ENCODE results near the gene PRR33. TPM values are rescaled to one million over a fixed set of nuclear protein-coding genes. Genes with fewer than 3 reads are reported as not detected.

Gene PRR33
- total and polyA plus RNA-seq, 11 donors = 0.08 to 5.1 (median 2.4) TPM

- Histone ChIP-seq H3K27me3 (no peaks in the 10 kb centered on the region), H3K4me1 (peaks cover 0 to 44% (median 20%) of the 10 kb centered on the region in 12 donors), H3K9me3 (no peaks in the 10 kb centered on the region), H3K27ac (peak overlapping the region in 2 of 12 donors; percentile 19 to 46), H3K36me3 (no peaks in the 10 kb centered on the region), H3K4me3 (no peak overlapping the region)
- intact Hi-C loops (cut with DNase I) = loop anchor here in 7 of 10 donors (2.0 to 5.0 kb wide), 7 partner anchors 43 to 313 kb away; partner anchors contain the start of genes TNNT3 (in 2 of the 7) and PRR33 (in 1 of the 7)
- no peak for ATAC-seq
- TF ChIP-seq CTCF (IDR thresholded peaks at IDR 0.05) (no peak), POLR2A (IDR thresholded peaks at IDR 0.05) (no peak)
- DNase-seq = peak in 2 of 5 donors; percentile 15 to 39
- WGBS, 4 donors = 68 to 81% (median 75%) methylated on average over 12 of the region's 12 CpGs
These were observed 52.3 kb downstream of the PRR33 start for GRCh38 chr11:1839204-1839923.

- TF ChIP-seq POLR2A (IDR thresholded peaks at IDR 0.05) = no peak
- TF ChIP-seq CTCF (IDR thresholded peaks at IDR 0.05) = no peak
- Histone ChIP-seq H3K27me3 (no peaks in the 10 kb centered on the region), H3K9me3 (no peaks in the 10 kb centered on the region), H3K36me3 (no peaks in the 10 kb centered on the region), H3K27ac (peak within 1 kb of the TSS in 3 of 12 donors; percentile 25 to 46 (median 31)), H3K4me1 (peaks cover 0 to 37% (median 15%) of the 10 kb centered on the region in 12 donors), H3K4me3 (no peak within 1 kb of the TSS)
- DNase-seq = peak in 3 of 5 donors; percentile 18 to 67 (median 23)
- no peak for ATAC-seq
- WGBS, 4 donors = 87 to 92% (median 91%) methylated on average over 9 to 32 of the region's 32 CpGs
- intact Hi-C loops (cut with DNase I) = loop anchor here in 7 of 10 donors (2.0 to 5.0 kb wide), 7 partner anchors 44 to 314 kb away; partner anchors contain the start of genes TNNT3 (in 2 of the 7) and PRR33 (in 1 of the 7)
These were observed 53.1 kb downstream of the PRR33 start, which contains the start of gene TNNI2 for GRCh38 chr11:1838426-1839144. TSS of gene TNNI2 (plus strand) at chr11:1838981. CDS start at chr11:1839697, 716 bp downstream.

Small RNA genes within 50 kb of the gene (microRNA-seq; reads per million reads assigned to microRNA genes)
- gene MIR4298 = 0 reads per million in 4 donors
- gene MIR7847 = 0 reads per million in 4 donors

Other genes with a start within 250 kb of the PRR33 start
- gene KRTAP5-6, start 194.7 kb downstream of the PRR33 start, total RNA-seq = not detected
- not detected for gene KRTAP5-6, start 194.7 kb downstream of the PRR33 start, polyA plus RNA-seq
- gene IFITM10, start 141.3 kb downstream of the PRR33 start, total RNA-seq = 1 to 10 TPM in 1 of 9 donors, under 1 TPM in 8; 0.23 to 3.6 (median 0.56) TPM
- under 1 TPM; 0.12 to 0.19 TPM for gene IFITM10, start 141.3 kb downstream of the PRR33 start, polyA plus RNA-seq
- gene CTSD, start 128.0 kb downstream of the PRR33 start, total RNA-seq = 1,000 to 10,000 TPM in 3 of 9 donors, 100 to 1,000 TPM in 6; 580 to 1,779 (median 722) TPM
- gene CTSD, start 128.0 kb downstream of the PRR33 start, polyA plus RNA-seq = 1,000 to 10,000 TPM in 1 of 2 donors, 100 to 1,000 TPM in 1; 420 to 1,089 TPM
- gene SYT8, start 56.9 kb downstream of the PRR33 start, total RNA-seq = not detected
- gene SYT8, start 56.9 kb downstream of the PRR33 start, polyA plus RNA-seq = under 1 TPM in 1 of 2 donors, not detected in 1; 0.08 TPM
- gene TNNI2, start 52.9 kb downstream of the PRR33 start, total RNA-seq = 1 to 10 TPM in 1 of 9 donors, under 1 TPM in 1, not detected in 7; 0.72 to 3.3 TPM
- under 1 TPM in 1 of 2 donors, not detected in 1; 0.22 TPM for gene TNNI2, start 52.9 kb downstream of the PRR33 start, polyA plus RNA-seq
- 10 to 100 TPM; 11.4 to 86.8 (median 16.4) TPM for gene LSP1, start 38.8 kb downstream of the PRR33 start, total RNA-seq
- 10 to 100 TPM; 10.0 to 20.6 TPM for gene LSP1, start 38.8 kb downstream of the PRR33 start, polyA plus RNA-seq
- 10 to 100 TPM; 17.1 to 84.5 (median 49.0) TPM for gene TNNT3, start 27.8 kb upstream of the PRR33 start, total RNA-seq
- 10 to 100 TPM; 40.8 to 45.5 TPM for gene TNNT3, start 27.8 kb upstream of the PRR33 start, polyA plus RNA-seq
- 100 to 1,000 TPM in 2 of 9 donors, 10 to 100 TPM in 7; 44.0 to 183 (median 76.1) TPM for gene MRPL23, start 55.4 kb upstream of the PRR33 start, total RNA-seq
- gene MRPL23, start 55.4 kb upstream of the PRR33 start, polyA plus RNA-seq = 100 to 1,000 TPM; 141 to 183 TPM
- gene H19, start 105.9 kb upstream of the PRR33 start, total RNA-seq = 1,000 to 10,000 TPM in 1 of 9 donors, 100 to 1,000 TPM in 8; 303 to 1,545 (median 463) TPM
- gene H19, start 105.9 kb upstream of the PRR33 start, polyA plus RNA-seq = 1,000 to 10,000 TPM in 1 of 2 donors, 100 to 1,000 TPM in 1; 627 to 1,006 TPM
- 100 to 1,000 TPM in 5 of 9 donors, 10 to 100 TPM in 4; 61.9 to 175 (median 102) TPM for gene IGF2, start 247.5 kb upstream of the PRR33 start, total RNA-seq
- gene IGF2, start 247.5 kb upstream of the PRR33 start, polyA plus RNA-seq = 10 to 100 TPM; 48.9 to 56.3 TPM

All from heart left ventricle (tissue), 16 donors.